ENCODE results near the gene TSPAN14. TPM values are rescaled to one million over a fixed set of nuclear protein-coding genes. Genes with fewer than 3 reads are reported as not detected.

Gene TSPAN14
- total RNA-seq, 4 donors from 2014 or later = 17.9 to 50.5 (median 38.4) TPM

- Histone ChIP-seq H3K4me1 (peaks cover 78 to 91% (median 82%) of the 10 kb centered on the region in 4 donors), H3K4me3 (no peak overlapping the region), H3K36me3 (peaks cover 0 to 19% (median 13%) of the 10 kb centered on the region in 4 donors), H3K9me3 (no peaks in the 10 kb centered on the region), H3K27me3 (no peaks in the 10 kb centered on the region), H3K27ac (replicated peaks in 1 of 4) (peak overlapping the region; percentile 57 to 71 (median 64))
- 79% methylated on average over 7 of the region's 7 CpGs for WGBS
- TF ChIP-seq CTCF (IDR thresholded peaks at IDR 0.05) (no peak), POLR2A (IDR thresholded peaks at IDR 0.05; ENCODE audit: low read depth) (no peak), EP300 (IDR thresholded peaks at IDR 0.05) (no peak), POLR2AphosphoS5 (IDR thresholded peaks at IDR 0.05) (no peak)
- intact Hi-C loops (cut with DNase I) = loop anchor here (2.0 kb wide), 1 partner anchor 59 kb away; no protein-coding TSS in a partner anchor
- no peak for DNase-seq (ENCODE audit: extremely low spot score)
These were observed 49.6 kb downstream of the TSPAN14 start for GRCh38 chr10:80503584-80504157.

- no peaks in the 10 kb centered on the region for H3K27me3 ChIP-seq
- no peaks in the 10 kb centered on the region for H3K9me3 ChIP-seq
- H3K4me3 ChIP-seq = no peak overlapping the region
- H3K4me1 ChIP-seq = peaks cover 78 to 91% (median 82%) of the 10 kb centered on the region in 4 donors
- no peak for DNase-seq (ENCODE audit: extremely low spot score)
- H3K27ac ChIP-seq (replicated peaks in 1 of 4) = peak overlapping the region; percentile 57 to 71 (median 64)
- TF ChIP-seq POLR2A (IDR thresholded peaks at IDR 0.05; ENCODE audit: low read depth) (no peak), EP300 (IDR thresholded peaks at IDR 0.05) (no peak), POLR2AphosphoS5 (IDR thresholded peaks at IDR 0.05) (no peak)
- peaks cover 0 to 25% (median 19%) of the 10 kb centered on the region in 4 donors for H3K36me3 ChIP-seq
- WGBS = 70% methylated on average over 7 of the region's 7 CpGs
- intact Hi-C loops (cut with DNase I) = loop anchor here (2.0 kb wide), 1 partner anchor 59 kb away; no protein-coding TSS in a partner anchor
These were observed 50.2 kb downstream of the TSPAN14 start for GRCh38 chr10:80504158-80504811.

- no peak for TF ChIP-seq CTCF (IDR thresholded peaks at IDR 0.05)
- no peak for TF ChIP-seq POLR2A (IDR thresholded peaks at IDR 0.05; ENCODE audit: low read depth)
- no peak for TF ChIP-seq EP300 (IDR thresholded peaks at IDR 0.05)
- no peak for TF ChIP-seq POLR2AphosphoS5 (IDR thresholded peaks at IDR 0.05)
- Histone ChIP-seq H3K4me1 (peaks cover 75 to 87% (median 78%) of the 10 kb centered on the region in 4 donors), H3K27me3 (no peaks in the 10 kb centered on the region), H3K4me3 (no peak overlapping the region), H3K9me3 (no peaks in the 10 kb centered on the region), H3K36me3 (peaks cover 0 to 31% (median 24%) of the 10 kb centered on the region in 4 donors), H3K27ac (replicated peaks in 1 of 4) (peak overlapping the region; percentile 57 to 71 (median 64))
- DNase-seq (ENCODE audit: extremely low spot score) = no peak
- 75% methylated on average over 4 of the region's 5 CpGs for WGBS
- intact Hi-C loops (cut with DNase I) = loop anchor here (2.0 to 5.0 kb wide), 2 partner anchors 60 to 123 kb away; no protein-coding TSS in a partner anchor
These were observed 50.9 kb downstream of the TSPAN14 start for GRCh38 chr10:80504897-80505465.

GRCh38 chr10:80506189-80506575, 52.1 kb downstream of the TSPAN14 start:
- Histone ChIP-seq H3K36me3 (peaks cover 0 to 43% (median 32%) of the 10 kb centered on the region in 4 donors), H3K27ac (replicated peaks in 1 of 4) (peak overlapping the region; percentile 57 to 71 (median 64)), H3K27me3 (no peaks in the 10 kb centered on the region), H3K4me1 (peaks cover 64 to 87% (median 66%) of the 10 kb centered on the region in 4 donors), H3K4me3 (no peak overlapping the region), H3K9me3 (no peaks in the 10 kb centered on the region)
- WGBS = 86% methylated on average over 6 of the region's 6 CpGs
- intact Hi-C loops (cut with DNase I) = loop anchor here (5.0 kb wide), 1 partner anchor 124 kb away; no protein-coding TSS in a partner anchor
- TF ChIP-seq EP300 (IDR thresholded peaks at IDR 0.05) (no peak), POLR2A (IDR thresholded peaks at IDR 0.05; ENCODE audit: low read depth) (no peak), POLR2AphosphoS5 (IDR thresholded peaks at IDR 0.05) (no peak), CTCF (IDR thresholded peaks at IDR 0.05) (no peak)
- DNase-seq (ENCODE audit: extremely low spot score) = no peak

All from esophagus muscularis mucosa (tissue), 4 donors.